Ovary (tissue), 9 donors: ENCODE measurements around the gene TMBIM6. TPM values are rescaled to one million over a fixed set of nuclear protein-coding genes. Genes with fewer than 3 reads are reported as not detected.
A peak's percentile ranks its signal among the peaks of the same experiment; 100 is the strongest.

Experiments
- DNase-seq, 5 donors: peaks; one replicate each; pipeline ENCODE4 v3.0.0-alpha.2; 2019 to 2020
- H3K27ac ChIP-seq, 2 donors: fragments of 200-600 bp; one replicate each; pipeline versions ENCODE4 v1.5.1 to v1.8.0; 2019 to 2022
- H3K27me3 ChIP-seq: fragments of 200-600 bp; one replicate; pipeline ENCODE4 v1.8.0; 2022
- H3K36me3 ChIP-seq: fragments of 200-600 bp; sonication (generic); one replicate; pipeline ENCODE4 v1.5.1; 2019
- H3K4me1 ChIP-seq: one replicate; pipeline ENCODE4 v1.8.1; 2013; ENCODE audit warnings: mild to moderate bottlenecking, moderate library complexity; ENCODE audit not compliant: insufficient read depth
- H3K4me3 ChIP-seq: fragments of 200-600 bp; sonication (generic); one replicate; pipeline ENCODE4 v1.5.1; 2017
- H3K9me3 ChIP-seq, 2 donors: fragments of 200-600 bp in 1 of 2; sonication (generic) in 1 of 2; one replicate each; pipeline versions ENCODE4 v1.5.1 to v1.8.1; 2013 to 2019; ENCODE audit warnings: mild to moderate bottlenecking in 1 of 2, moderate library complexity in 1 of 2
- EP300 ChIP-seq: sonication (generic); formaldehyde crosslinking; IDR thresholded peaks from one replicate; pipeline ENCODE4 v1.6.1; 2017; ENCODE audit warnings: antibody characterized with exemption
- POLR2A ChIP-seq: fragments of 450-650 bp; IDR thresholded peaks from one replicate; pipeline ENCODE4 v1.6.1; 2017; ENCODE audit warnings: antibody characterized with exemption, mild to moderate bottlenecking, moderate library complexity
- WGBS, 3 donors: extraction: QIAGEN DNeasy Blood & Tissue Kit in 1 of 3; methylation state at CpG; one replicate each; pipeline versions ENCODE4 v1.1.5 to v1.1.7; 2013 to 2017; 5-methylcytosine and 5-hydroxymethylcytosine counted together
- intact Hi-C, 4 donors: fragments of 100-400 bp; cut with DNase I; formaldehyde crosslinking; loops; one replicate each; pipeline versions ENCODE4 v1.11.0 to v1.15.1; 2022 to 2023
- polyA plus RNA-seq, 2 donors: library from polyadenylated mRNA; stranded (reverse); fragments of 200-250 nt in 1 of 2; fragments of 350-450 nt in 1 of 2; fragmentation: Illumina TruSeq in 1 of 2; extraction: RNeasy Lipid Tissue Mini Kit (QIAGEN cat#74804) in 1 of 2; gene quantifications; one replicate each; pipeline ENCODE4 v1.2.3, GENCODE V29; 2013 to 2014
- total RNA-seq, 7 donors: library from RNA; depleted of rRNA in 2 of 7; stranded (reverse); fragments of >200 nt in 2 of 7; fragmentation: NEBNext Ultra II Directional in 3 of 7; extraction: Animal tissue kit (Norgen Biotek cat#: 25700) in 3 of 7; gene quantifications; one replicate each; pipeline versions ENCODE4 v1.1.0 to v1.2.4, GENCODE V29; 2016 to 2023
- TF ChIP-seq, protein P1 (sequence below), 3 donors: fragments of 450-650 bp in 2 of 3; fragments of 200-600 bp in 1 of 3; IDR thresholded peaks; one replicate each; pipeline versions ENCODE4 v1.5.1 to v1.8.0; 2016 to 2022; ENCODE audit warnings: antibody characterized with exemption in 3 of 3, mild to moderate bottlenecking in 1 of 3
- donor health status: DM: no; HTN: no; CAD: no; lungs with moderate emphysema.
- donor health status: DM: no; HTN: no; CAD: no.
- donor health status: Bipolar disorder and iron deficiency.
- donor health status: DM: yes; HTN: yes; CAD: no.
- donor health status: DM: no; HTN: no; CAD: no.
- donor health status: DM: yes; HTN: yes; CAD: no.

The TMBIM6 gene
- total and polyA plus RNA-seq, 9 donors: 203 to 677 (median 335) TPM

DNA sequence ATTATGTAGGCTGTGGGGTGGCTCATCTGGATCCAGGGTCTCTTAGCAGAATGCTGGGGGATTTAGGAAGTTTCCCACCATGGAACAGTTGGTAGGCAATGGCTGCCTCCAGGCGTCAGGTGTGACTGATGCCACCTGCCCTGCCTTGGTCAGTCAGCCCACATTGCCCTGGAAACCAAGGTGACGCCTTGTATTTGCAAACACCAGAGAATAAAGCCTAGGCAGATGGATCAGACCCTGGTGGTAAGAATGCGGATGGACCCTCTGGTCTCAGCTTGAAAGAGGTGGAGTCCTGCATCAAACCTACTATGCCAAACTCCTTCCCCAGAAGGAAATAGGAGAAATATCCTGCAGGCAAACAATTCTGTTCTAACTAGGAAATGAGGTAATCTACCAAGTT lies 48.6 kb downstream of the TMBIM6 start:
- no peaks in the 10 kb centered on the region for H3K4me1 ChIP-seq
- intact Hi-C loops: no loop called here
- no peaks in the 10 kb centered on the region for H3K27me3 ChIP-seq
- H3K27ac ChIP-seq: no peak overlapping the region
- H3K9me3 ChIP-seq: no peaks in the 10 kb centered on the region
- WGBS, 3 donors: 72 to 88% (median 82%) methylated on average over 3 of the region's 3 CpGs
- H3K4me3 ChIP-seq: no peak overlapping the region
- peak in 1 of 5 donors; percentile 18 for DNase-seq
- TF ChIP-seq POLR2A (no peak), EP300 (no peak)
- TF ChIP-seq, protein P1, sequence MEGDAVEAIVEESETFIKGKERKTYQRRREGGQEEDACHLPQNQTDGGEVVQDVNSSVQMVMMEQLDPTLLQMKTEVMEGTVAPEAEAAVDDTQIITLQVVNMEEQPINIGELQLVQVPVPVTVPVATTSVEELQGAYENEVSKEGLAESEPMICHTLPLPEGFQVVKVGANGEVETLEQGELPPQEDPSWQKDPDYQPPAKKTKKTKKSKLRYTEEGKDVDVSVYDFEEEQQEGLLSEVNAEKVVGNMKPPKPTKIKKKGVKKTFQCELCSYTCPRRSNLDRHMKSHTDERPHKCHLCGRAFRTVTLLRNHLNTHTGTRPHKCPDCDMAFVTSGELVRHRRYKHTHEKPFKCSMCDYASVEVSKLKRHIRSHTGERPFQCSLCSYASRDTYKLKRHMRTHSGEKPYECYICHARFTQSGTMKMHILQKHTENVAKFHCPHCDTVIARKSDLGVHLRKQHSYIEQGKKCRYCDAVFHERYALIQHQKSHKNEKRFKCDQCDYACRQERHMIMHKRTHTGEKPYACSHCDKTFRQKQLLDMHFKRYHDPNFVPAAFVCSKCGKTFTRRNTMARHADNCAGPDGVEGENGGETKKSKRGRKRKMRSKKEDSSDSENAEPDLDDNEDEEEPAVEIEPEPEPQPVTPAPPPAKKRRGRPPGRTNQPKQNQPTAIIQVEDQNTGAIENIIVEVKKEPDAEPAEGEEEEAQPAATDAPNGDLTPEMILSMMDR (IDR thresholded peaks at IDR 0.05): no peak
- H3K36me3 ChIP-seq: no peaks in the 10 kb centered on the region

DNA sequence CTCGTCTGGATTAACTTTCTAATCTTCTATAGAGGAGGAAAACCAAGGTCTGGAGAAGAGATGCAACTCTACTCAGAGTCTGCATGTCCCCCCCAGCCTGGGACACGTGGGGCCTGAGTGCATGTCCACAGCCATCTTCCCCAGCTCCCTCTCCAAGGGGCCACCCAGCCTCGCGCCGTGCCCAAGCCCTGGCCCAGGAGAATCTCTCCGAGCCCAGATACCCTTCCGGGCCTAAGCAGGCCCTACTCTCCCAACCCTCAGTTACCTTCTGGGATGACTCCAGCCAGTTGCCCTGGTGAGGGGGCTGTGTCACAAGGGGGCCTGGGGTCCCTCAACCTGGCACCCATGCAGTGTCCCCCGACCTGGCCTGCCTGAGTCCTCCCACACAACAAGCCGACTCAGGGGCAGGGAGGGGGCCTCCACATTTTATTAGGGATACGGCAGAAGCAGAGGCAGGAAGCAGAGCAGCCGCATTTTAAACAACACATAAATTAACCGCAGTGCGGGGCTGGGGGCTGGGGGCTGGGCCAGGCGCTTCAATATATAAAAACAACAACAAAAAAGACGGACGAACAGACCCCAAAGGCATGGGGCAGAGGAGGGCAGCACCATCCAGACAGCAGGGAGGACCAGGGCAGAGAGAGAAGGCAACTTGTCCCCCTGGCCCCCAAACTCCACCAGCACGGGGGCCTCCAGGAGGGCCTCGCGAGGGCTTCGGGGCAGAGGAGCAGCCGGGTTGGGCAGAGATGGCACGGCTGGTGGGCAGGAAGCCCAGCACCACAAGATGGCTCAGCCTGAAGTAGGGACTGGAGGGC lies 49.6 kb downstream of the TMBIM6 start:
- Histone ChIP-seq H3K4me1 (no peaks in the 10 kb centered on the region), H3K27me3 (no peaks in the 10 kb centered on the region), H3K36me3 (no peaks in the 10 kb centered on the region), H3K9me3 (no peaks in the 10 kb centered on the region), H3K4me3 (no peak overlapping the region), H3K27ac (no peak overlapping the region)
- TF ChIP-seq POLR2A (no peak), EP300 (no peak)
- TF ChIP-seq, protein P1 (IDR thresholded peaks at IDR 0.05): no peak
- WGBS, 3 donors: 72 to 76% (median 74%) methylated on average over 22 of the region's 22 CpGs
- peak in 1 of 5 donors; percentile 24 for DNase-seq
- intact Hi-C loops: no loop called here

DNA sequence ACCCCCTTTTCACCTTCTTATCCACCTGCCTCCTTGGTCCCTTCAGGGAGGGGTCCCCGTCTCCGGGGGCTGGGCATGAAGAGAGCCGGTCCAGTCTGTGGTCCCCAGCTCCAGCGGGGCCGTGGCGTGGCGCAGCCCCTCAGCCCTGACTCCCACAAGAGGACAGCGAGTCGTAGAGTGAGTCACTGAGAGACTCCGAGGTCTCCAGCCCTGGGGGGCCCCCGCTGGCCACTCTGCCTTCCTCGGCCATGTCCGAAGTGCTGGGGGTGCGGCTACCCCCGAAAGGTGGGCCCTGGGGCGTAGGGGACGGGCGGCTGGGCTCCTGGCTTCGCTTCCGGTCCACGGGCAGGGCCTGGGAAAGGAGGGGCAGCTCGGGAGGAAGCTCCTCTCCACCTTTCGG lies 50.3 kb downstream of the TMBIM6 start:
- 85 to 86% (median 85%) methylated on average over 23 of the region's 23 CpGs for WGBS, 3 donors
- Histone ChIP-seq H3K9me3 (no peaks in the 10 kb centered on the region), H3K36me3 (no peaks in the 10 kb centered on the region), H3K27me3 (no peaks in the 10 kb centered on the region), H3K4me3 (no peak overlapping the region), H3K27ac (no peak overlapping the region), H3K4me1 (no peaks in the 10 kb centered on the region)
- intact Hi-C loops: no loop called here
- TF ChIP-seq POLR2A: no peak
- TF ChIP-seq, protein P1 (IDR thresholded peaks at IDR 0.05): no peak
- TF ChIP-seq EP300: no peak
- DNase-seq: peak in 1 of 5 donors; percentile 30

DNA sequence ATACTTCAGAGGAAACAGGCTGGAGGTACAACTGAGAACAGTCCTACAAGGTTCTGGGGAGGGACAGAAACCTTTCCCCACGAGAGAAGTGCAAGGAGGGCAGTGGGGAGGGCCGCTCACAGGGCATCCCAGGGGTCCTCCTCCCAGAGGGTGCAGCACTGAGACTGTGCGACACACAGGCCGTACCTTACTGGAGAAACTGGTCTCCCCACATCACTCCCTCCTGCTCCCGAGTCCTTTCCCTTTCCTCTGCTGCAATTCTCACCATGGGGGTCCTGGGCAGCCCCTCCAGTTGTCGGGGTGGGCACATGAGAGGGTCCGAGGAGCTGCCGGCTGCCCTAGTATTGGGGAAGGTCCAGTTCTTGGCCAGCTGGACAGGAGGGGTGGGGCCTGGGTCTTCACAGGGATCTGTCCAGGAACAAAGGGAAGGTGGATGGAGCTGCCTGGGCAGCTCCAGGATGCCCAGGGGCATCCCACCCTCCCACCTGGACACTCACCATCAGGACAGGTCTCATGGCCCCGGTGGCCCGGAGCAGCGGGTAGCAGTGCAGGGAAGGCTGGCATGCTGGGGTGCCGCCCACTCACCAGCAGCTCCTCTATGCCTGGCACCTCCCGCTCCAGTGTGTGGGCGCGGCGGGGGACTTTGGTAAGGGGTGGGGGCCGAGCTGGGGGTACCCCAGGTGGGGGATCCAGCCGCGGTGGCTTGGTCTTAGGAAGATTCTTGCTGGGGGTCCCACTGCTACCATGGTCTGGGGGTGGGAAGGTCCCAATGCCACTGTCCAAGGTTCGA lies 51.0 kb downstream of the TMBIM6 start:
- Histone ChIP-seq H3K4me3 (no peak overlapping the region), H3K27ac (no peak overlapping the region), H3K9me3 (no peaks in the 10 kb centered on the region), H3K36me3 (no peaks in the 10 kb centered on the region), H3K4me1 (no peaks in the 10 kb centered on the region), H3K27me3 (no peaks in the 10 kb centered on the region)
- peak in 1 of 5 donors; percentile 31 for DNase-seq
- TF ChIP-seq EP300: no peak
- TF ChIP-seq, protein P1 (IDR thresholded peaks at IDR 0.05): no peak
- no peak for TF ChIP-seq POLR2A
- intact Hi-C loops: no loop called here
- WGBS, 3 donors: 88 to 90% (median 90%) methylated on average over 19 to 20 of the region's 20 CpGs
